SKM-1 treated with dmso at 0.1 percent for 144 hours (cell line): ENCODE results near the gene KRTAP4-16.
"Not testable (repeated sequence)": the region's sequence is repeated elsewhere in the genome, so short reads cannot be mapped to it uniquely, and the experiment has no call there.

ENCODE experiments used
- DNase-seq: peaks from one replicate; lab custom pipeline; 2025; ENCODE audit not compliant: unreplicated experiment; lab: John Stamatoyannopoulos, UW

The KRTAP4-16 gene

GRCh38 chr17:41076788-41077187 lies 25.2 kb downstream of the KRTAP4-16 start:
- no peak for DNase-seq

DNA sequence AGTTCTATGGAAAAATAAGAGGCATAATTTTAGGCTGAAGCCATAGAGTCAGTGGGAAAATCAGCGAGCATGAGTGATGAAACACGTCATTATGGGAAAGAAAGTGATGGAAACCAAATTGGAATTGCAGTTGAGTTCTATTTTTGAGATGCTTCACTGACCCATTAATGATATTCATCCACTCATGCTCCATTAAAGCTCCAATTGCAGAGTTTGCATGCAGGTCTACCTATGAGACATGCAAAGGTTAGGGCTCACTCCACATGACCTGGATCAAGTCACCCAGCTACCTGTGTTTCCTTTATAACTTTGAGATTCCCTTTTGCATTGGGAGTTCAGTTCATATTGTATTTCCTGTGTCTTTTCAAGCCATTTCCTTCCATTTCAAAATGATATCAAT lies 28.3 kb downstream of the KRTAP4-16 start:
- no peak for DNase-seq

DNA sequence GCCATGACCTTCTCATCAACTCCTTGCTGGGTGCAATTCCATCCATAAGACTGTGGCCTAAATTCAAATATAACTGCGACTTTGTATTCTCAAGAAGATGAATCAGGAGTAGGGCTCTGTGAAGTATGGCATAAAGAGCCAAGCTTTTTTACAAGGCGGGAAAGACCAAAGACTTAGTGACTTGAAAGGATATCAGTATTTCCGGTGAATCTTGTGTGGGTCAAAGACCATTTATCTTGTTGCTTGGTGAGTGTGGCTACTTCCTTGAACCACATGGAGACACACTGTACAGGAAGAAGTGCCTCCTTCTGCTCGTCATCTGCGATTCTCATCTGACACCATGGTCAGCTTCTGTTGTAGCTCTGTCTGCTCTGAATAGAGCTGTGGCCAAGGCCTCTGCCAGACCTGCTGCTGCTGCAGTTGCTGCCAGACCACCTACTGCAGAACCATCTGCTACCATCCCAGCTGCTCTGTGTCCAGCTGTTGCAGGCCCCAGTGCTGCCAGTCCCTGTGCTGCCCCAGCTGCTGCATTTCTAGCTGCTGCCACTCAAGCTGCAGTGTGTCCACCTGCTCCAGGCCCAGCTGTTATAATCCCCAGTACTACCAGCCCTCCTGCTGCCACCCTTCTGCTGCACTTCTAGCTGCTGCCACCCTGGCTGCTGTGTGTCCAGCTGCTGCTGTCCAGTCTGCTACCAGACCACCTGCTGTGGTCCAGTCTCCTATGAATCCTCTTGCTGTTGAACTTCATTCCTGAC lies 30.2 kb downstream of the KRTAP4-16 start:
- DNase-seq = no peak

DNA sequence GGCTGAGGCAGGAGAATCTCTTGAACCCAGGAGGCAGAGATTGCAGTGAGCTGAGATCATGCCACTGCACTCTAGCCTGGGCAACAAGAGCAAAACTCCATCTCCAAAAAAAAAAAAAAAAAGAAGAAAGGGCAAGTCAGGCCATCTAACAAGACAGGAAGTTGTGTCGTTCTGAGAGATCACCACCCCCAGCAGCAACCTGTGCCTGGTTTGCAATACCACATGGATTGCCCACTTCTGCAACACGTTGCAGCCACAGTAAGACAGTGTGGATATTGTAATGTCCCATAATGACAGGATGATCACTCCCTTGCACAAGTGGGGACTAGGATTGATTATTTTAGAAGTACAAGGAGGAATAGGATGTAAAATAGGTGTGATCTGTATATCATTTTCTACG lies 33.0 kb downstream of the KRTAP4-16 start:
- no peak for DNase-seq

DNA sequence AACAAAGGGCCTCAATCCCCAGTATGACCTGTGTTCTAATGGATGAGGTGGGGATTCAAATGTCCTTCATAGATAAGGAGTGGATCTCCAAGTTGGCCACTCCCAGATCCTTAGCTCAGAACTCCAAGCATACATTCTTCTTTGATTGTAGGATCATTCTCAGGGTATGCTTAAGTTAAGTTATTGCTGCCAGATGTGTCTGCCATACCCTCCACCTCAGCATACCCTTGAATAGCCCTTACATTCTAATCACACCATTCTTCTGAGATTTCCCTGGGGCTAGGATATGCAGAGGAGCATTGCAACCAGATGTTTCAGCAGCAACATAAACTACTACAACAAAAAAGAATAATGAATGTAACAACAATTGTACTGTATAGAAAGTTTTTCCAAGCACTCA lies 34.7 kb downstream of the KRTAP4-16 start:
- DNase-seq = no peak

DNA sequence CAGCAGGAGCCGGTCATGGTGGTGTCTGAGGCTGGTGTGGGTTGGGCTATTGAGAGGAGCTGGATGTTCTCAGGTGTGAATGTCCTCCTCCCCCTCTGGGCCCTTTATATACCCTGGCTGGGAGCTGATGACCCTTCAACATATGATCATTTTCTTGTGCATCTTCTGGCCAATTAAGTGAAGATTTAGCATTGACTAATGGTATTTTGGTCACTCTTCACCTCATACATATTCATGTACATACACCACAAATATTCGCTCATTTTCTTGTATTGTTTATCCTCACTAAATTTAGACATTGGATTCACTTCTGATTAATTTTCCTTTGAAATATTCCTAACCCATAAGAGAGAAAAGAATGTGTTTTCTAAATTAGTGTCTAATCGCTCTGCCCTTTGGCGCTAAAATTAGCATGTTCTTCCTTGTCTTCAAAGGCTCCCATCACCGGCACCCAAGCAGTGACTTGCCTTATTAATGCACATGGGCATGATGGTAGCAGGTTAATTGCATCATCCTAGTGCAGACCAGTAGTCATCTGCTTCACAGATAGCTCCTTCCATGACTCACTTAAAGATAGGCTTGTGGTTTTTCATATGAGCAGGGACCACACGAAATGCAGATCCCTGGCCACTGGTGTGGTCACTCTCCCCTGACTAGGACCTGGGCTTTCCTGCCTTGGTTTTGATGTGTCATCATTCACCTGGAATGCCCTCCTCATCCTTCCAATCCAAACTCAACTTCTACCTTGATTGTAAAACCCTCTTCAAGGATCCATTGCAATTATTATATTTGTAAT lies 36.0 kb downstream of the KRTAP4-16 start, which contains the start of gene KRTAP2-4:
Gene KRTAP2-4 (minus strand): TSS at position 51 of the 796 bp plus-strand sequence. CDS start 34 bp downstream, at position 17.
- DNase-seq = no peak

DNA sequence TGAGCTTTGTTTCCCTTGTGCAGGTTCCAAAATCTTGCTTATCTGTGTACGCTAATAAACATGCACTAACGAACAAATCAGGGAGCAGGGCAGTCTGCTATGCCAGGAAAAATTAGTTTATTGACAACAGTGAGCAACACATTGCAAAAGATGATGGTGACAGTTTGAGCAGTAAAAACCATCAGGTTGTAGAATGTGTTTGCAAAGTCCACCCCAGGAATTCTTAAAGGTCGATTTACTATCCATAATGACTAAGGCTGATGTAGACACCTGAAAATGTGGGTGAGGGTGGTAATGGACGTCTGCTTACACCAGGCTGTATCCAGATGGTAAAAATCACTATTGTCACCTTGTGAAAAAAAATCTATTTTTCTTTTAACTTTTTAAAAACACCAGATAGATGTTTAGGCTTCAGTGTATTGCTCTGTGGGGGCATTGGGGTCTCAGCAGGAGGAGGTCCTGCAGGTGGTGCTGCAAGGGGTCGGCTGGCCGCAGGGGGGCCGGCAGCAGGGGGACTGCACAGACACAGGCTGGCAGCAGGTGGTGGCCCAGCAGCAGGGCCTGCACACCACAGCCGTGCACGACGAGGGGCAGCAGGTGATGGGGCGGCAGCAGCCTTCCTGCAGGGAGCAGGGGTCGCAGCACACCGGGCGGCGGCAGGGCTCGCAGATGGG lies 36.9 kb downstream of the KRTAP4-16 start:
- not testable (repeated sequence) for DNase-seq

- no peak for DNase-seq
Measured at GRCh38 chr17:41064301-41064700, 37.7 kb downstream of the KRTAP4-16 start.

DNA sequence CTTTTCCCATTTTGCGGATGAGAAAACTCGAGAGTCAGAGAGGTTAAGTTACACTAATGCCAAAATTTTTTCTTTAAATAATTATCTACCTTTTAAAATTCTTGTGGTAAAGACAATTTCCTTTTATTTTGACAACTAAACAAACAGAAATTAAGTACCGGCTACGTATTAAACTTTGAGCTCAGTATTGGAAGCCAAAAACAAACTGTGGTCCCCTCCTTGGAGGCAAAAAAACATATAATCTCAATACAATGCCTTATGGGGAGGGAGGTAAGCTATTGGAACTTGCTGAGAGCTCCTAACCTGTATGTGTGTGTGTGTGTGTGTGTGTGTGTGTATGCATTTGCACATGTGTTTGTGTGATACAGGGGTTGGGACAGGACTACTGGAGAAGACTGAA lies 38.6 kb downstream of the KRTAP4-16 start:
- DNase-seq = no peak

DNA sequence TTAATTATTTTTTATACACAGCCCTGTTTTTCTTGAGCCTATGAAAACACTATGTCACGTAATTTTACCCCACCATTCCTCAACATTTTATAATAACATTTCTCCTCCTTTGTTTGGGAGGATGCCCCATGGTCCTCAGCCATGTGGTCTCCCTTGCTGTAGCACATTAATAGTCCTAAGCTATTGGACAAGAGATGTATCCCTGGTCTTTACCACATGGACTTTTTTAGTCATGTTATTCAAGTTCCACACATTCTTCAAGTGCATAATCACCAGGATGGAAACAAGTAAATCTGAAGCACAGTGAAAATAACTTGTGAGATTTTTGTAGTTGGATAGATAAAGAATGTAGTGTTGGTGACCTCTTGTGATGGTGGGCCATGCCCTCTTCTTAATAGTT lies 40.0 kb downstream of the KRTAP4-16 start:
- no peak for DNase-seq

DNA sequence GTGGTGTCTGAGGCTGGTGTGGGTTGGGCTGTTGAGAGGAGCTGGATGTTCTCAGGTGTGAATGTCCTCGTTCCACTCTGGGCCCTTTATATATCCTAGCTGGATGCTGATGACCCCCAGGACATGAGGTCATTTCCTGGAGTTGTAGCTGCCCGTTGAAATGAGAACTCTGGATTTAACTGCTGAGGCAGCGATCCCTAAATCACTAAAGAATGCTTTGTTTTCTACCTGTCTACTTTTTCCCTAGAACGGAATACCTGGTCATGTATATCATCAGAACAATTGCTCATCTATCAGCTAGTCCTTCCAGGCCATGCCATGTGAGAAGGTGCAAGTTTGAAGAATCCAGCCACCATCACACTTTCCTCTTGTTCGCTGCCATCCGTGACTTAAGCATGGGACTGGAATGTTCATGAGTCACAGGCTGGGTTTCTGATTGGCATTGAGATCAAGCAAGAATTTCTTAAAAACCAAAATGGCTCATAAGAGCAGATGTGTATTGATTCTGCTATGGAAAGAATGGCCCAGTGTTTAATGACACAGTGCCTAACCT lies 41.9 kb downstream of the KRTAP4-16 start, which contains the start of gene KRTAP2-3:
Gene KRTAP2-3 (minus strand): TSS at position 63 of the 553 bp plus-strand sequence. CDS start 64 bp downstream, outside the sequence.
- DNase-seq = no peak

DNA sequence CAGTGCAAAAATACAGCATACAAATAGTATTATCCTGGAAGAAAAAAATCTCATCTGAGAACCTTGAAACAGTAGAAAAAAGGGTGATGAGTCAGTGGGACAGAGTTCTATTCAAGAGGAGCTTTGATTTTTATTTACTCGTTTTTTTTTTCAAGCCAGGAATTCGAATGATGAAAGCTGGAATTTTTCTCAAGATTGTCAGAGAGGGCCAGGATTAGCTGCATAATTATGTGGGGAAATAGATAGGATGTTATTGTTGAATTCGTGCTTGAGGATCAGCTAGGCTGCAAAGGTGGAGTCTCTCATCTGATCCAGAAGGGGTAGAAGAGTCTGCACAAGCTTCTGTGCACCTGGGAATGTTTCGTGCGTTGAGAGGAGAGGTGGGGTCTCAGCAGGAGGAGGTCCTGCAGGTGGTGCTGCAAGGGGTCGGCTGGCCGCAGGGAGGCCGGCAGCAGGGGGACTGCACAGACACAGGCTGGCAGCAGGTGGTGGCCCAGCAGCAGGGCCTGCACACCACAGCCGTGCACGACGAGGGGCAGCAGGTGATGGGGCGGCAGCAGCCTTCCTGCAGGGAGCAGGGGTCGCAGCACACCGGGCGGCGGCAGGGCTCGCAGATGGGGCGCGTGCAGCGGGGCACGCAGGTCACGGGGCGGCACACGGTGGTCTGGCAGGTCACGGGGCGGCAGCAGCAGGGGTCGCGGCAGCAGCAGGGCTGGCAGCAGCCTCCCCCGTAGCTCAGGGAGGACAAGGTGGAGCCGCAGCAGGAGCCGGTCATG lies 42.5 kb downstream of the KRTAP4-16 start:
- DNase-seq = not testable (repeated sequence)

- no peak for DNase-seq
Measured at GRCh38 chr17:41058741-41059140, 43.3 kb downstream of the KRTAP4-16 start.

DNA sequence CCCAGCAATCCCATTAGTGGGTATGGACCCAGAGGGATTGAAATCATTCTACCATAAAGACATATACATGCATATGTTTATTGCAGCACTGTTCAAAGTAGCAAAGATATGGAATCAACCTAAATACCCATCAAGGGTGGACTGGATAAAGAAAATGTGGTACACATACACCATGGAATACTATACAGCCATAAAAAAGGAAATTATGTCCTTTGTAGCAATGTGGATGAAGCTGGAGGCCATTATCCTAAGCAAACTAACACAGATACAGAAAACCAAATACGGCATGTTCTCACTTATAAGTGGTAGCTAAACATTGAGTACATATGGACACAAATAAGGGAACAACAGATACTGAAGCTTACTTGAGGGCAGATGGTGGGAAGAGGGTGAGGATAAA lies 44.5 kb downstream of the KRTAP4-16 start:
- DNase-seq = no peak

GRCh38 chr17:41055130-41055529 lies 46.9 kb downstream of the KRTAP4-16 start, which contains the start of gene KRTAP2-2:
TSS of gene KRTAP2-2 (minus strand) at chr17:41055230. CDS start at chr17:41055211, 19 bp downstream.
- DNase-seq = not testable (repeated sequence)

DNA sequence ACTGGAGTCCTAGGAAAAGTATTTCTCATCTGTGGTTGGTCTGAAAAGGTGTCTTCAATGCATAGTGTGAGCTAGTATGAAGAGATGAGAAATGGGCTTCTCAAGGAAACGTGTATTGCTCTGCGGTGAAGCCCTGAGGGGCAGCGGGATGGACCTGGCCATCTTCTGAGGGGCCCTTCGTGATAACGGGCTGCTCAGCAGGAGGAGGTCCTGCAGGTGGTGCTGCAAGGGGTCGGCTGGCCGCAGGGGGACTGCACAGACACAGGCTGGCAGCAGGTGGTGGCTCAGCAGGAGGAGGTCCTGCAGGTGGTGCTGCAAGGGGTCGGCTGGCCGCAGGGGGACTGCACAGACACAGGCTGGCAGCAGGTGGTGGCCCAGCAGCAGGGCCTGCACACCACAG lies 47.5 kb downstream of the KRTAP4-16 start:
- not testable (repeated sequence) for DNase-seq

GRCh38 chr17:41054025-41054424 lies 48.0 kb downstream of the KRTAP4-16 start:
- no peak for DNase-seq

DNA sequence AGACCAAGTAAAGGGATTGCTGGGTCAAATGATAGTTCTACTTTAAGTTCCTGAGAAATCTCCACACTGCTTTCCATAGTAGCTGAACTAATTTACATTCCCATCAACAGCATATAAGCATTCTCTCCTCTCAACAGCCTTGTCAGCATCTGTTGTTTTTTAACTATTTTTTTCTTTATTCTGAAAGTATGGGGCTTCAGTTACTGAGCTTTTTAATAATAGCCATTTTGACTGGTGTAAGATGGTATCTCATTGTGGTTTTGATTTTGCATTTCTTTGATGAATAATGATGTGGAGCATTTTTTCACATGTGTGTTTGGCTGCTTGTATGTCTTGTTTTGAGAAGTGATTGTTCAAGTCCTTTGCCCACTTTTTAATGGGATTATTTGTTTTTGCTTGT lies 49.4 kb downstream of the KRTAP4-16 start:
- no peak for DNase-seq
